SH-SY5Y (cell line): ENCODE data around the gene GAS2L2.

Source experiments
- GATA2 ChIP-seq: IDR thresholded peaks from 2 replicates; pipeline ENCODE4 v1.6.1; 2011; ENCODE audit warnings: mild to moderate bottlenecking, low read depth, low read length
- GATA3 ChIP-seq: IDR thresholded peaks from 2 replicates; pipeline ENCODE4 v1.6.1; 2011; ENCODE audit warnings: low read depth, mild to moderate bottlenecking, low read length, moderate library complexity

DNA sequence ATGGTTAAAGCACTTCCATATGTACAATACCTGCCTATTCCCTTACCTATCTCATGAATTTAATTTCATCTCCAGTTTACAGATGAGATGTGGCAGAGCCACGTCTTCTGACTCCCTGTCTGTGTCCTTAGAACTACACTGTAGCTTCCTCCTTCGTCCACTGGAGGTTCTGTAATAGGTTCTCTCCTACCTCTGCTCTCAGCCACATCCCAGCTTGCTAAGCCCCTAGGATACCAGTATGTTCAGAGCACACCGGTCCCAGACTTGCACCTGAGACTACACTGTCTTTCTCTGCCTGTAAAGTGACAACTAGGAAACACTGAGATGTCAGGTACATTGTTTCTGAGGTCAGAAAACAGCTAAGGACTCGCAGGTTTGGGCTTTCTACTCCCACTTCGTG lies 25.4 kb downstream of the GAS2L2 start:
- TF ChIP-seq GATA2 (no peak), GATA3 (no peak)
